Measurements from ENCODE around the gene HCLS1.

GRCh38 chr3:121703973-121704372 lies 43.3 kb upstream of the HCLS1 start:
- TF ChIP-seq CTCF (conservative IDR thresholded peaks at IDR 0.05; ENCODE audit: low read length) (no peak), EZH2phosphoT487 (IDR thresholded peaks at IDR 0.05; ENCODE audit: borderline replicate concordance) (no peak)
